ENCODE results near the gene CDK5RAP2. TPM values are rescaled to one million over a fixed set of nuclear protein-coding genes. Genes with fewer than 3 reads are reported as not detected.

Gene CDK5RAP2
- total RNA-seq, 4 donors from 2014 or later: 48.1 to 127 (median 76.7) TPM

DNA sequence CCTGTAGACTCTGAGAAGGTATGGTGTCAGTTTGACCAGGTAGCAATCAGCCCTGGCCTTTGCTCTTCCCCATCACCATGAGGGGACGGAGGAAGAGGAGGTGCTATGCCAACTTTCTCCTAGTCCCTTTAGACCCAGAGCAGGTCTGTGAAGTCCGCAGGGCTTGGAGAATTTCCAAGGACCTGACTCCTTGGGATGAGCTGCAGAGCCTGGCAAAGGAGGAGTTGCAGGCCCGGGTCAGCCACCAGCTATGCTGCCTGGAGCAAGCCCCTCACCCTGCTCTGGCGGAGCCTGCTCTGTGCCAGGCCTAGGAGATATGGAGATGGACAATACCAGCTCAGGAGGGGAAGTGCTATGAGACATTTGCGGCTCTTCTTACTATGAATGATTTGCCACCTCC lies 188.3 kb downstream of the CDK5RAP2 start:
- Histone ChIP-seq H3K4me3 (no peak overlapping the region), H3K27ac (no peak overlapping the region), H3K9me3 (no peaks in the 10 kb centered on the region), H3K4me1 (peaks cover 0 to 8% (median 2%) of the 10 kb centered on the region in 4 donors), H3K27me3 (no peaks in the 10 kb centered on the region), H3K36me3 (peaks cover 0 to 84% (median 35%) of the 10 kb centered on the region in 3 donors)
- TF ChIP-seq EP300 (IDR thresholded peaks at IDR 0.05): no peak
- TF ChIP-seq, protein P1, sequence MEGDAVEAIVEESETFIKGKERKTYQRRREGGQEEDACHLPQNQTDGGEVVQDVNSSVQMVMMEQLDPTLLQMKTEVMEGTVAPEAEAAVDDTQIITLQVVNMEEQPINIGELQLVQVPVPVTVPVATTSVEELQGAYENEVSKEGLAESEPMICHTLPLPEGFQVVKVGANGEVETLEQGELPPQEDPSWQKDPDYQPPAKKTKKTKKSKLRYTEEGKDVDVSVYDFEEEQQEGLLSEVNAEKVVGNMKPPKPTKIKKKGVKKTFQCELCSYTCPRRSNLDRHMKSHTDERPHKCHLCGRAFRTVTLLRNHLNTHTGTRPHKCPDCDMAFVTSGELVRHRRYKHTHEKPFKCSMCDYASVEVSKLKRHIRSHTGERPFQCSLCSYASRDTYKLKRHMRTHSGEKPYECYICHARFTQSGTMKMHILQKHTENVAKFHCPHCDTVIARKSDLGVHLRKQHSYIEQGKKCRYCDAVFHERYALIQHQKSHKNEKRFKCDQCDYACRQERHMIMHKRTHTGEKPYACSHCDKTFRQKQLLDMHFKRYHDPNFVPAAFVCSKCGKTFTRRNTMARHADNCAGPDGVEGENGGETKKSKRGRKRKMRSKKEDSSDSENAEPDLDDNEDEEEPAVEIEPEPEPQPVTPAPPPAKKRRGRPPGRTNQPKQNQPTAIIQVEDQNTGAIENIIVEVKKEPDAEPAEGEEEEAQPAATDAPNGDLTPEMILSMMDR (IDR thresholded peaks at IDR 0.05): no peak
- no peak for TF ChIP-seq POLR2A (IDR thresholded peaks at IDR 0.05)
- DNase-seq (ENCODE audit: low spot score in 2 of 2): no peak
- 96 to 98% methylated on average over 5 of the region's 5 CpGs for WGBS, 2 donors

DNA sequence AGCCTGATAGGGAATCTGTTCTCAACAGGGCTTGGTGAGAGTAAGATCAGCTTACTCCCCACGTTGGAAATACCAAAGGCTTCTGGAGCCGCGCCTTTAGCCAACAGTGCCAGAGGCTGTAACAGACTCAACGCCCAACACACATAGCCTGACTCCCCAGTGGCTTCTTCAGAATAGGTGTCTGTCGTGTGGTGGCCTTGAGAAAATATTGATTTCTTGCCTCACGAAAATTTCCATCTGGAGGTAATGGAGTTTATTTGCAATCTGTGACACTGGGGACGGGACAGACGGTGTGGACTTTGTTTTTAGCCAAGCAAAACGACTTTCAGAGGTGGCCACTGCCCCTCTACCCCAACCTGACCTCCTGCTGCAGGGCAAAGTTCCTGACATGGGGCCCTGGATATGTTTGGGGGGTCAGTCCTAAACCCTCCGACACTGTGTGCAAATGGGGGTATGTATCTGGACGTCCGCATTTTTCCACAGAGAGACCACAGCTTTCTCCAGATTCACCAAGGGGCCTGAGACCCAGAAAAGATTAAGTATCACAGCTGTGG lies 189.3 kb downstream of the CDK5RAP2 start:
- Histone ChIP-seq H3K27ac (no peak overlapping the region), H3K36me3 (peaks cover 0 to 75% (median 35%) of the 10 kb centered on the region in 3 donors)
- DNase-seq (ENCODE audit: low spot score in 2 of 2): no peak

DNA sequence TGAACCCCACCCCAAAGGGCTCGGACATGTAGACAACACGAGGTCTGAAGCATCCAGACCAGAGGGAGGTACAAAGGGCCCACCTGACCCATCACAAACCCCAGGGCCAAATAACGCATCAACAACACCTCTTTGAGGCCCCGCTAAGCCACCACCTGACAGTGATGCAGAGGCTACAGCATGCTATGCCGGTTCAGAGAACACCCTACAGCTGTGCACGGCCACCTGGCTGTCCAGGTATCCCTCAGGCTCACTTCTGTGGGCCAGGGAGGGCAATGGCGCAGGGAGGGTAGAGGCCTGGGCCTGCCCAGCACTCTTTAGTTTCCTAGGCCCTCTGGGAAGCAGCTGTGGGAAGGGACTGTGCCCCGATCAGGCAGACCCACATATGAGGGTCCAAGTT lies 190.1 kb downstream of the CDK5RAP2 start:
- no peak for DNase-seq (ENCODE audit: low spot score in 2 of 2)
- peaks cover 0 to 20% (median 6%) of the 10 kb centered on the region in 4 donors for H3K4me1 ChIP-seq
- TF ChIP-seq EP300 (IDR thresholded peaks at IDR 0.05): no peak
- TF ChIP-seq, protein P1 (IDR thresholded peaks at IDR 0.05): no peak
- TF ChIP-seq POLR2A (IDR thresholded peaks at IDR 0.05): no peak
- no peak overlapping the region for H3K27ac ChIP-seq
- WGBS, 2 donors: 86 to 90% methylated on average over 7 to 8 of the region's 8 CpGs
- H3K4me3 ChIP-seq: no peak overlapping the region
- no peaks in the 10 kb centered on the region for H3K27me3 ChIP-seq
- H3K9me3 ChIP-seq: no peaks in the 10 kb centered on the region
- peaks cover 0 to 74% (median 35%) of the 10 kb centered on the region in 3 donors for H3K36me3 ChIP-seq

More for the DNA sequence above, 189.3 kb downstream of the CDK5RAP2 start:
- TF ChIP-seq EP300 (IDR thresholded peaks at IDR 0.05): no peak
- TF ChIP-seq POLR2A (IDR thresholded peaks at IDR 0.05): no peak
- TF ChIP-seq, protein P1 (IDR thresholded peaks at IDR 0.05): no peak
- WGBS, 2 donors: 81 to 90% methylated on average over 12 of the region's 12 CpGs
- no peaks in the 10 kb centered on the region for H3K27me3 ChIP-seq
- no peak overlapping the region for H3K4me3 ChIP-seq
- H3K4me1 ChIP-seq: peaks cover 0 to 18% (median 6%) of the 10 kb centered on the region in 4 donors
- H3K9me3 ChIP-seq: no peaks in the 10 kb centered on the region

DNA sequence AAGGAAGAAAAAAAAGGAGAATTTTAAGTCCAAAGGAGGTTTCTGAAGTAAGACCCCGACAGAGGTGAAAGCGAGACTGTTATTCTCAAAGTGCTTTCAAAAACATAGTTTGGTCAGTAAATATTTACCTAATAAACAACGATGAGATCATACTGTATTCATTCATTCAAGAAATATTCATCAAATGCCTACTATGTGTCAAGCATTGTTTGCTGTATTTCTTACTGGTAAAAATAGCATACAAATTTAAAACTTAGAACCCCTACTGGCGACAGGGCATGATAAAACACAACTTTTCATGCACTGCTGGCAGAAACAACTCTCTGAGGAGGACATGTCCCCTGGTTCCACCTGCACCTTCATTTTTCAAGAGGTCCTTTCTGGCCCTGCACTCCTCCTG lies 190.7 kb downstream of the CDK5RAP2 start:
- Histone ChIP-seq H3K4me1 (peaks cover 0 to 23% (median 6%) of the 10 kb centered on the region in 4 donors), H3K9me3 (no peaks in the 10 kb centered on the region), H3K27ac (no peak overlapping the region), H3K36me3 (peaks cover 0 to 69% (median 29%) of the 10 kb centered on the region in 3 donors), H3K27me3 (no peaks in the 10 kb centered on the region), H3K4me3 (no peak overlapping the region)
- DNase-seq (ENCODE audit: low spot score in 2 of 2): no peak
- TF ChIP-seq, protein P1 (IDR thresholded peaks at IDR 0.05): no peak
- TF ChIP-seq POLR2A (IDR thresholded peaks at IDR 0.05) (no peak), EP300 (IDR thresholded peaks at IDR 0.05) (no peak)
- WGBS, 2 donors: 89 to 96% methylated on average over 4 of the region's 4 CpGs

DNA sequence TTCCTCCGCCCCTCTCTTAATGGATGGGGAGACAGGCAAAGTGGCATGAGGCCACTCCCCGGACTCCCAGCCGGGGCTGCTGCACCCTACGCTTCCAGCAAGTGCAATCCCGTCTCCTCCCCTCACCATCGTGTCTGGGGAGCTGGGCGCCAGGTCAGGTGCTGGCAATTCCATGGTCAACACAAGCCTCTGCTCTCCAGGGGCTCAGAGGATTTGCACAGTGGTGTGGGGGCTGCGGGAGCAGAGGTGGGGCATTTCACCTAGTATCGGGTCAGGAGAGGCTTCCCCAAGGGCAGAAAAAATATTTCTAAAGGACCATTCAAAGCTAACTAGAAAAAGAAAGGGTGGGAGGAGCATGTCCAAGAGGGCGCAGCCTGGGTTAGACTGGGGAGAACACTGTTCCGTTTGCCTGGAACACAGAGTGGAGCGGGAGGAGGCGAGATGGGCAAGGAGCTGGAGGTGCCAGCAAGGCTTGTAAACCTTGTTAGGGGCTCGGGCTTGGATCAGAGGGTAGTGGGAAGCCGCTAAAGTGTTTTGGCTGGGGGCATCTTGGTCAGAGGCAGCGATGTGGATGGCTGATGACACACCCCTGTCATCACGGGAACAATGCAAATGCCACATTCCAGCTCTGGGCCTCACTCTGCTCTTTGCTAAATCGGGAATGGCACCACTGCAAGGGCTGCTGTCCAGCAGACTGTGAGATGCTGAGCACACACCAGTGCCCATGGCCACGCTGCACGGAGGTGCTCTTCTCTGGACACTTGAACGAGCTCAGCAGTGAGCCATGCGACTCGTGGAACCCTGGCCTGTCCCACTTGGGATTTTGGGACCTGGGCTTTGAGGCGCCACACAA lies 191.7 kb downstream of the CDK5RAP2 start:
- H3K4me1 ChIP-seq: peaks cover 0 to 30% (median 6%) of the 10 kb centered on the region in 4 donors
- TF ChIP-seq, protein P1 (IDR thresholded peaks at IDR 0.05): no peak
- TF ChIP-seq EP300 (IDR thresholded peaks at IDR 0.05) (no peak), POLR2A (IDR thresholded peaks at IDR 0.05) (no peak)
- peaks cover 0 to 58% (median 20%) of the 10 kb centered on the region in 3 donors for H3K36me3 ChIP-seq
- H3K27me3 ChIP-seq: no peaks in the 10 kb centered on the region
- no peak for DNase-seq (ENCODE audit: low spot score in 2 of 2)
- WGBS, 2 donors: 81 to 83% methylated on average over 24 of the region's 24 CpGs
- H3K9me3 ChIP-seq: no peaks in the 10 kb centered on the region
- no peak overlapping the region for H3K27ac ChIP-seq
- H3K4me3 ChIP-seq: no peak overlapping the region
